ENCODE measurements around the gene CCT8L2.
"Not testable (repeated sequence)": the region's sequence is repeated elsewhere in the genome, so short reads cannot be mapped to it uniquely, and the experiment has no call there.

The CCT8L2 gene

DNA sequence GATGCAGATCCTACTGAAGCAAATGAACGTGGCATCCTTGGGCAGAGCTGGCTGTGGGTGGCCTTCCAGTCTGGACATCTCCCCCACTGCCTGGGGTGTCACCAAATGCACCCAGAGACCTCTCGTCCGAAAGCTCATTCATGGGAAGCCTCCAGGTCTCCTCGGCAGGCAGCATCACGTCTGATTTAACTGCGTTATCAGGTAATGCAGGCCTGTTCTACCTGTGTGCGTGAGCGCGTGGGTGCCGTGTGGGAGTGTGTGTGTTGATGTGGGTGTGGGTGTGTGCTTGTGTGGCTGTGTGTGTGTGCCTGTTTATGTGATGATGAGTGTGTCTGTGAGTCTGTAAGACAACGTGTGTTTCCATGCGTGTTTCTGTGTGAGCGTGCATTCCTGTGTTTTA lies 35.1 kb downstream of the CCT8L2 start:
- not testable (repeated sequence) for DNase-seq

DNA sequence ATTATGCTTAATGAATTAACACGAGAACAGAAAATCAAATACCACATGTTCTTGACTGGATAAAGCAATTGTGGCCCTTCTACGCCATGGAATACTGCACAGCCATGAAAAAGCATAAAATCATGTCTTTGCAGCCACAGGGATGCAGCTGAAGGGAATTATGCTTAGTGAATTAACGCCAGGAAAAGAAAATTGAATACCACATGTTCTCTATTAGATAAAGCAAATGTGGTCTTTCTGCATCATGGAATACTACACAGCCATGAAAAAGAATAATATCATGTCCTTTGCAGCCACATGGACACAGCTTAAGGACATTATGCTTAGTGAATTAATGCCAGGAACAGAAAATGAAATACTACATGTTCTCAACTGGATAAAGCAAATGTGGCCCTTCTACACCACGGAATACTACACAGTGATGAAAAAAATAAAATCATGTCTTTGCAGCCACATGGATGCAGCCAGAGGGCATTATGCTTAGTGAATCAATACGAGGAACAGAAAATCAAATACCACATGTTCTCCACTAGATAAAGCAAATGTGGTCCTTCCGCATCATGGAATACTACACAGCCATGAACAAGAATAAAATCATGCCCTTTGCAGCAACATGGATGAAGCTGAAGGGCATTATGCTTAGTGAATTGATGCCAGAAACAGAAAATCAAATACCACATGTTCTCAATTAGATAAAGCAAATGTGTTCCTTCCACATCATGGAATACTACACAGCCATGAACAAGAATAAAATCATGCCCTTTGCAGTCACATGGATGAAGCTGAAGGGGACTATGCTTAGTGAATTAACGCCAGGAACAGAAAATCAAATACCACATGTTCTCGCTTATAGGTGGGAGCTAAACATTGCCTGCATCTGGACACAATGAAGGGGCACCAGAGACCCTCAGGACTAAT lies 37.3 kb downstream of the CCT8L2 start:
- not testable (repeated sequence) for DNase-seq

DNA sequence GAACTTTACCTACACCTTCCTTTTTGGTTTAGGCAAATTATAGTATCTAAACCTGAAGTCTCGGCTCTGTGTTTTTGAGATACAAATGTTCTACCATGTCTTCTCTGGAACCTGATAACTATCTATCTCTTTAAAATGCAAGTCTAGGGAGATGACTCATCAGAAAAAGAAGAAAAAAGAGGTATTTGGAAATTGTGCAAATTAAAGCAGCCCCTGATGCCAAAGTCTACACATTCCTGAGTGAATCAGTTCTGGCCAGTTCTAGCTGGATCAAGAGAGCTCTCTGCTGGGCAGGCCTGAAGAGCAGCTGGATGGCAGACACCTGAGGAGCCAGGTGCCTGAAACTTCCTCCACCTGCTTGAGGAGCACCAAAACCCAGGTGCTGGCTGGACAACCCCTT lies 49.3 kb downstream of the CCT8L2 start:
- not testable (repeated sequence) for DNase-seq

All from Kasumi-1 (cell line).